ENCODE data around the gene LRP4.

DNA sequence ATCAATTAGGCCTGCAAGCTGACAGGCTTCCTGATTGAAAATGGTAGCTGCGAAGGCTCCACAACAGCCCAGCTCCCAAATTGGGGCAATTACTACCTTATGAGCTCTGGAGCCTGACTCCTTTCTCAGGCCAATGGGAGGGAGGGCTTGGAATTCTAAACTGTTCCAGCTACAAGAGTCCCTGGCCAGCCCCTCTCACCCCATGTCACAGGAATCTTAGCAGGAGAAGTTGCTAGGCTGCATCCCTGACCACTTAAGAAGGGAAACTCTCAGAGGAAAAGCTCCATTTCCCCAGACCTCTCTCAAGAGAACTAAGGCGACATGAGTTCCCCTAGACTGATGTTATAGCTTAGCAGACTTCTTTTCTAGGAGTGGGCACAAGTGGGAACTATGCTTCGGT, 4.9 kb downstream of the LRP4 start:
- TF ChIP-seq, protein P1, sequence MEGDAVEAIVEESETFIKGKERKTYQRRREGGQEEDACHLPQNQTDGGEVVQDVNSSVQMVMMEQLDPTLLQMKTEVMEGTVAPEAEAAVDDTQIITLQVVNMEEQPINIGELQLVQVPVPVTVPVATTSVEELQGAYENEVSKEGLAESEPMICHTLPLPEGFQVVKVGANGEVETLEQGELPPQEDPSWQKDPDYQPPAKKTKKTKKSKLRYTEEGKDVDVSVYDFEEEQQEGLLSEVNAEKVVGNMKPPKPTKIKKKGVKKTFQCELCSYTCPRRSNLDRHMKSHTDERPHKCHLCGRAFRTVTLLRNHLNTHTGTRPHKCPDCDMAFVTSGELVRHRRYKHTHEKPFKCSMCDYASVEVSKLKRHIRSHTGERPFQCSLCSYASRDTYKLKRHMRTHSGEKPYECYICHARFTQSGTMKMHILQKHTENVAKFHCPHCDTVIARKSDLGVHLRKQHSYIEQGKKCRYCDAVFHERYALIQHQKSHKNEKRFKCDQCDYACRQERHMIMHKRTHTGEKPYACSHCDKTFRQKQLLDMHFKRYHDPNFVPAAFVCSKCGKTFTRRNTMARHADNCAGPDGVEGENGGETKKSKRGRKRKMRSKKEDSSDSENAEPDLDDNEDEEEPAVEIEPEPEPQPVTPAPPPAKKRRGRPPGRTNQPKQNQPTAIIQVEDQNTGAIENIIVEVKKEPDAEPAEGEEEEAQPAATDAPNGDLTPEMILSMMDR (IDR thresholded peaks at IDR 0.05) = no peak
- TF ChIP-seq EP300 (IDR thresholded peaks at IDR 0.05) = no peak
- no peak for TF ChIP-seq POLR2A (IDR thresholded peaks at IDR 0.05)

Data from ovary (tissue), 3 donors.